Liver (tissue), 9 donors: ENCODE measurements around the gene GRK3. TPM values are rescaled to one million over a fixed set of nuclear protein-coding genes. Genes with fewer than 3 reads are reported as not detected.

Source experiments
- DNase-seq: peaks from one replicate; pipeline ENCODE4 v3.0.0-alpha.2; 2017; ENCODE audit warnings: low spot score
- H3K27ac ChIP-seq, 2 donors: one replicate each; pipeline ENCODE4 v1.7.0; 2013; ENCODE audit warnings: inconsistent platforms in 2 of 2, low read length in 2 of 2, control low read depth in 1 of 2, low read depth in 1 of 2, mild to moderate bottlenecking in 1 of 2
- H3K27me3 ChIP-seq, 4 donors: one replicate each; pipeline versions ENCODE4 v1.6.1 to v1.7.0; 2013; ENCODE audit warnings: low read length in 3 of 4, inconsistent platforms in 1 of 4, mild to moderate bottlenecking in 1 of 4, moderate library complexity in 1 of 4; ENCODE audit not compliant: control insufficient read depth in 4 of 4, insufficient read depth in 4 of 4
- H3K36me3 ChIP-seq, 4 donors: one replicate each; pipeline versions ENCODE4 v1.6.1 to v1.7.0; 2013; ENCODE audit warnings: low read length in 3 of 4, mild to moderate bottlenecking in 3 of 4, low read depth in 1 of 4, moderate library complexity in 1 of 4; ENCODE audit not compliant: control insufficient read depth in 4 of 4, insufficient read depth in 3 of 4
- H3K4me1 ChIP-seq, 4 donors: one replicate each; pipeline versions ENCODE4 v1.6.1 to v1.7.0; 2013; ENCODE audit warnings: low read length in 3 of 4, mild to moderate bottlenecking in 3 of 4, moderate library complexity in 1 of 4; ENCODE audit not compliant: control insufficient read depth in 4 of 4, insufficient read depth in 4 of 4
- H3K4me3 ChIP-seq, 3 donors: one replicate each; pipeline versions ENCODE4 v1.6.1 to v1.7.0; 2013; ENCODE audit warnings: low read length in 3 of 3, control low read depth in 1 of 3, low read depth in 1 of 3, mild to moderate bottlenecking in 1 of 3
- H3K9ac ChIP-seq, 2 donors: one replicate each; pipeline ENCODE4 v1.7.0; 2013; ENCODE audit warnings: low read length in 2 of 2, mild to moderate bottlenecking in 2 of 2, moderate library complexity in 2 of 2, control low read depth in 1 of 2, low read depth in 1 of 2
- H3K9me3 ChIP-seq, 4 donors: one replicate each; pipeline versions ENCODE4 v1.6.1 to v1.7.0; 2013; ENCODE audit warnings: low read length in 3 of 4; ENCODE audit not compliant: control insufficient read depth in 4 of 4
- ATF3 ChIP-seq: IDR thresholded peaks from 2 replicates; pipeline ENCODE4 v1.6.1; 2016; ENCODE audit warnings: antibody characterized with exemption
- CTCF ChIP-seq: fragments of 150-350 bp; IDR thresholded peaks from 2 replicates; pipeline ENCODE4 v1.5.1; 2017; ENCODE audit warnings: improper control_type of control experiment, low read depth, low read length; ENCODE audit not compliant: missing input control
- EGR1 ChIP-seq, 2 donors: IDR thresholded peaks; 2 replicates each; pipeline ENCODE4 v1.6.1; 2016 to 2018; ENCODE audit warnings: antibody characterized with exemption in 2 of 2, low read depth in 2 of 2
- FOXA1 ChIP-seq: IDR thresholded peaks from 2 replicates; pipeline ENCODE4 v1.6.1; 2016; ENCODE audit warnings: antibody characterized with exemption
- FOXA2 ChIP-seq: IDR thresholded peaks from 2 replicates; pipeline ENCODE4 v1.6.1; 2016; ENCODE audit warnings: antibody characterized with exemption
- GABPA ChIP-seq, 2 donors: IDR thresholded peaks in 1 of 2; conservative IDR thresholded peaks in 1 of 2; 2 replicates each; pipeline ENCODE4 v1.6.1; 2016; ENCODE audit warnings: antibody characterized with exemption in 2 of 2, mild to moderate bottlenecking in 1 of 2, moderate library complexity in 1 of 2
- HNF4A ChIP-seq, 2 donors: conservative IDR thresholded peaks; 2 replicates each; pipeline ENCODE4 v1.6.1; 2016; ENCODE audit warnings: antibody characterized with exemption in 2 of 2, mild to moderate bottlenecking in 2 of 2
- JUND ChIP-seq, 2 donors: IDR thresholded peaks; 2 replicates each; pipeline ENCODE4 v1.6.1; 2016; ENCODE audit warnings: antibody characterized with exemption in 2 of 2
- MAX ChIP-seq: IDR thresholded peaks from 2 replicates; pipeline ENCODE4 v1.6.1; 2016; ENCODE audit warnings: antibody characterized with exemption
- NR2F2 ChIP-seq: IDR thresholded peaks from 2 replicates; pipeline ENCODE4 v1.6.1; 2016; ENCODE audit warnings: antibody characterized with exemption
- RAD21 ChIP-seq, 2 donors: IDR thresholded peaks; 2 replicates each; pipeline ENCODE4 v1.6.1; 2016; ENCODE audit warnings: antibody characterized with exemption in 2 of 2, mild to moderate bottlenecking in 2 of 2
- REST ChIP-seq: IDR thresholded peaks from 2 replicates; pipeline ENCODE4 v1.6.1; 2016; ENCODE audit warnings: antibody characterized with exemption, mild to moderate bottlenecking
- RXRA ChIP-seq, 2 donors: IDR thresholded peaks; 2 replicates each; pipeline ENCODE4 v1.6.1; 2017 to 2018; ENCODE audit warnings: antibody characterized with exemption in 2 of 2, mild to moderate bottlenecking in 1 of 2
- SP1 ChIP-seq: IDR thresholded peaks from 2 replicates; pipeline ENCODE4 v1.6.1; 2018; ENCODE audit warnings: antibody characterized with exemption, mild to moderate bottlenecking
- TAF1 ChIP-seq: conservative IDR thresholded peaks from 2 replicates; pipeline ENCODE4 v1.6.1; 2016; ENCODE audit warnings: antibody characterized with exemption, mild to moderate bottlenecking
- YY1 ChIP-seq: IDR thresholded peaks from 2 replicates; pipeline ENCODE4 v1.6.1; 2016; ENCODE audit warnings: antibody characterized with exemption, mild to moderate bottlenecking
- ZBTB33 ChIP-seq: IDR thresholded peaks from 2 replicates; pipeline ENCODE4 v1.6.1; 2016; ENCODE audit warnings: antibody characterized with exemption
- WGBS: extraction: QIAGEN DNeasy Blood & Tissue Kit; methylation state at CpG from one replicate; pipeline ENCODE4 v1.1.7; 2013; 5-methylcytosine and 5-hydroxymethylcytosine counted together
- polyA plus RNA-seq, 2 donors: library from polyadenylated mRNA; stranded (reverse) in 1 of 2; unstranded in 1 of 2; fragments of 200-250 nt in 1 of 2; fragments of >200 nt in 1 of 2; fragmentation: Nextera tagmentation in 1 of 2; extraction: Ambion mirVana in 1 of 2; gene quantifications; one replicate each; pipeline versions ENCODE4 v1.2.1 to v1.2.3, GENCODE V29; 2013 to 2015
- total RNA-seq, 2 donors: library from RNA; depleted of rRNA; stranded (reverse); fragments of >200 nt; gene quantifications; one replicate each; pipeline ENCODE4 v1.2.3, GENCODE V29; 2014
- donor health status: healthy.
- donor health status: healthy.
- donor health status: healthy.
- donor health status: healthy.
- donor health status: healthy.

GRK3 gene
- total and polyA plus RNA-seq, 4 donors, result 0.79 to 6.5 (median 2.4) TPM

- no peak for DNase-seq
- no peak for TF ChIP-seq JUND (IDR thresholded peaks at IDR 0.05)
- TF ChIP-seq ZBTB33, result no peak
- TF ChIP-seq RAD21 (IDR thresholded peaks at IDR 0.05), result no peak
- no peak for TF ChIP-seq GABPA (IDR thresholded peaks at IDR 0.05 in 1 of 2, conservative IDR thresholded peaks at IDR 0.05 in 1 of 2)
- TF ChIP-seq REST, result no peak
- no peak overlapping the region for H3K4me3 ChIP-seq
- H3K36me3 ChIP-seq, result no peaks in the 10 kb centered on the region
- peaks cover 2 to 9% (median 8%) of the 10 kb centered on the region in 4 donors for H3K4me1 ChIP-seq
- H3K9me3 ChIP-seq, result peaks cover 0 to 2% (median 0%) of the 10 kb centered on the region in 4 donors
- H3K9ac ChIP-seq, result no peak overlapping the region
- no peaks in the 10 kb centered on the region for H3K27me3 ChIP-seq
- H3K27ac ChIP-seq, result no peak overlapping the region
- 86% methylated on average over 4 of the region's 4 CpGs for WGBS
These were observed 23.4 kb upstream of the GRK3 start for GRCh38 chr22:25540908-25541660.

- Histone ChIP-seq H3K9me3 (peaks cover 0 to 2% (median 0%) of the 10 kb centered on the region in 4 donors), H3K36me3 (no peaks in the 10 kb centered on the region), H3K27me3 (no peaks in the 10 kb centered on the region), H3K4me3 (no peak overlapping the region), H3K9ac (no peak overlapping the region), H3K4me1 (peaks cover 2 to 9% (median 8%) of the 10 kb centered on the region in 4 donors), H3K27ac (no peak overlapping the region)
- DNase-seq, result no peak
- WGBS, result 95% methylated on average over 1 of the region's 1 CpG
- no peak for TF ChIP-seq NR2F2
- TF ChIP-seq YY1, result no peak
- TF ChIP-seq ATF3, result no peak
- no peak for TF ChIP-seq RXRA (IDR thresholded peaks at IDR 0.05)
- TF ChIP-seq EGR1 (IDR thresholded peaks at IDR 0.05; ENCODE audit: low read depth in 2 of 2), result no peak
- TF ChIP-seq FOXA1, result no peak
- no peak for TF ChIP-seq FOXA2
- no peak for TF ChIP-seq HNF4A (conservative IDR thresholded peaks at IDR 0.05)
- no peak for TF ChIP-seq TAF1
- no peak for TF ChIP-seq REST
- TF ChIP-seq GABPA (IDR thresholded peaks at IDR 0.05 in 1 of 2, conservative IDR thresholded peaks at IDR 0.05 in 1 of 2), result no peak
- no peak for TF ChIP-seq CTCF
- no peak for TF ChIP-seq SP1
- no peak for TF ChIP-seq RAD21 (IDR thresholded peaks at IDR 0.05)
- TF ChIP-seq MAX, result no peak
- no peak for TF ChIP-seq JUND (IDR thresholded peaks at IDR 0.05)
These were observed 22.3 kb upstream of the GRK3 start for GRCh38 chr22:25542191-25542590.
